WI38 (cell line): ENCODE measurements around the gene SS18L1.
"Not testable (repeated sequence)": the region's sequence is repeated elsewhere in the genome, so short reads cannot be mapped to it uniquely, and the experiment has no call there.

Experiments
- H3K4me3 ChIP-seq: 2 replicates; pipeline ENCODE4 v1.5.1; 2011; ENCODE audit warnings: low read depth, mild to moderate bottlenecking, control low read depth, low read length
- TF ChIP-seq, protein P1 (sequence below): IDR thresholded peaks from 2 replicates; pipeline ENCODE4 v1.5.1; 2012; ENCODE audit warnings: low read depth, mild to moderate bottlenecking, control low read depth, low read length

SS18L1 gene

GRCh38 chr20:62104791-62105345, 38.7 kb upstream of the SS18L1 start:
- TF ChIP-seq, protein P1, sequence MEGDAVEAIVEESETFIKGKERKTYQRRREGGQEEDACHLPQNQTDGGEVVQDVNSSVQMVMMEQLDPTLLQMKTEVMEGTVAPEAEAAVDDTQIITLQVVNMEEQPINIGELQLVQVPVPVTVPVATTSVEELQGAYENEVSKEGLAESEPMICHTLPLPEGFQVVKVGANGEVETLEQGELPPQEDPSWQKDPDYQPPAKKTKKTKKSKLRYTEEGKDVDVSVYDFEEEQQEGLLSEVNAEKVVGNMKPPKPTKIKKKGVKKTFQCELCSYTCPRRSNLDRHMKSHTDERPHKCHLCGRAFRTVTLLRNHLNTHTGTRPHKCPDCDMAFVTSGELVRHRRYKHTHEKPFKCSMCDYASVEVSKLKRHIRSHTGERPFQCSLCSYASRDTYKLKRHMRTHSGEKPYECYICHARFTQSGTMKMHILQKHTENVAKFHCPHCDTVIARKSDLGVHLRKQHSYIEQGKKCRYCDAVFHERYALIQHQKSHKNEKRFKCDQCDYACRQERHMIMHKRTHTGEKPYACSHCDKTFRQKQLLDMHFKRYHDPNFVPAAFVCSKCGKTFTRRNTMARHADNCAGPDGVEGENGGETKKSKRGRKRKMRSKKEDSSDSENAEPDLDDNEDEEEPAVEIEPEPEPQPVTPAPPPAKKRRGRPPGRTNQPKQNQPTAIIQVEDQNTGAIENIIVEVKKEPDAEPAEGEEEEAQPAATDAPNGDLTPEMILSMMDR: no peak
- no peak overlapping the region for H3K4me3 ChIP-seq

- TF ChIP-seq, protein P1: no peak
- H3K4me3 ChIP-seq: no peak overlapping the region
These were observed 38.0 kb upstream of the SS18L1 start for GRCh38 chr20:62105592-62105991.

DNA sequence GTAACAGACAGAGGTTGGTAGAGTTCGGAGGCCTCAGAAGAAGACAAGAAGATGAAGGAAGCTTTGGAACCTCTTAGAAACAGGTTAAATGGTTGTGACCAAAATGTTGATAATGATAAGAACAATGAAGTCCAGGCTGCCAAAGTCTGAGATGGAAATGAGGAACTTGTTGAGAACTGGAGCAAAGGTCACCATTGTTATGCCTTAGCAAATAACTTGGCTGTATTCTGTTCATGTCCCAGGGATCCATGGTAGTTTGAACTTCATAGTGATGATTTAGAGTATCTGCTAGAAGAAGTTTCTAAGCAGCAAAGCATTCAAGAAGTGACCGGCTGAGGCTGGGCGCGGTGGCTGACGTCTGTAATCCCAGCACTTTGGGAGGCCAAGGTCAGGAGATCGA, 32.4 kb upstream of the SS18L1 start:
- no peak overlapping the region for H3K4me3 ChIP-seq
- TF ChIP-seq, protein P1: no peak

GRCh38 chr20:62112368-62112767, 31.2 kb upstream of the SS18L1 start:
- TF ChIP-seq, protein P1: no peak
- no peak overlapping the region for H3K4me3 ChIP-seq

DNA sequence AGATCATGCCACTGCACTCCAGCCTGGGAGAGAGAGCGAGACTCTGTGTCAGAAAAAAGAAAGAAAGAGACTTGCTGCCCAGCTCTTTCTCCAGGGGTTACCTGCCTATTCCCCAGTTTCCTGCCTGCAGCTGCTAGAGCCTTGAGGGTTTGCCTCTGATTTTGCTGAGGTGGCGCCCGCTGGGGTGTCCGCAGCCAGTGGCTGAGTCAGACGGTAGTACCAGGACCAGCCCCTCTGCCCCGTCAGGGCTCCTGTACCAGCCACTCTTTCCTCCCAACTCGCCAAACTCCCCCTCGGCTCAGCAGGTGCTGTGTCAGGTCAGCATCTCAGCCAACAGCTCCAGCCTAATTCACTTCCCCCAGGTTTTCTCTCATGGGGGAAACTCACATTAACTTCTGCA, 28.7 kb upstream of the SS18L1 start:
- TF ChIP-seq, protein P1: no peak
- no peak overlapping the region for H3K4me3 ChIP-seq

DNA sequence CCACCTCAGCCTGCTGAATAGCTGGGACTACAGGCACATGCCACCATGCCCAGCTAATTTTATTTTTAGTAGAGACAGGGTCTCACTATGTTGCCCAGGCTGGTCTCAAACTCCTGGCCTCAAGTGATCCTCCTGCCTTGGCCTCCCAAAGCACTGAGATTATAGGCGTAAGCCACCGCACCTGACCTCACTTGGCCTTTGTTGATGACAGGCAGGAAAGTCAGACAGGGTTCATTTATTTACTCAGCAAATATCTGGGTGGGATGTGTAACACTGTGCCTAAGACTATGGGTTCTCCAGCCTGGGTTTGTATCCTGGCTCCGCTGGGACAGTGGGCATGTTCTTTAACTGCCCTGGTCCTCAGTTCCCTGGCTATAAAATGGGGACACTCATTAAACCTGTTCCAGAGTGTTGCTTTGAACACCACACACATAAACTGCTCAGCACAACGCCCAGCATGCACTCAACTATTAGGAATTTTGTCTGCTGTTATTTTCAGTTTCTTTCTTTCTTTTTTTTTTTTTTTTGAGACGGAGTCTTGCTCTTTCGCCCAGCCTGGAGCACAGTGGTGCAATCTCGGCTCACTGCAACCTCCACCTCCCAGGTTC, 27.7 kb upstream of the SS18L1 start:
- H3K4me3 ChIP-seq: not testable (repeated sequence)

DNA sequence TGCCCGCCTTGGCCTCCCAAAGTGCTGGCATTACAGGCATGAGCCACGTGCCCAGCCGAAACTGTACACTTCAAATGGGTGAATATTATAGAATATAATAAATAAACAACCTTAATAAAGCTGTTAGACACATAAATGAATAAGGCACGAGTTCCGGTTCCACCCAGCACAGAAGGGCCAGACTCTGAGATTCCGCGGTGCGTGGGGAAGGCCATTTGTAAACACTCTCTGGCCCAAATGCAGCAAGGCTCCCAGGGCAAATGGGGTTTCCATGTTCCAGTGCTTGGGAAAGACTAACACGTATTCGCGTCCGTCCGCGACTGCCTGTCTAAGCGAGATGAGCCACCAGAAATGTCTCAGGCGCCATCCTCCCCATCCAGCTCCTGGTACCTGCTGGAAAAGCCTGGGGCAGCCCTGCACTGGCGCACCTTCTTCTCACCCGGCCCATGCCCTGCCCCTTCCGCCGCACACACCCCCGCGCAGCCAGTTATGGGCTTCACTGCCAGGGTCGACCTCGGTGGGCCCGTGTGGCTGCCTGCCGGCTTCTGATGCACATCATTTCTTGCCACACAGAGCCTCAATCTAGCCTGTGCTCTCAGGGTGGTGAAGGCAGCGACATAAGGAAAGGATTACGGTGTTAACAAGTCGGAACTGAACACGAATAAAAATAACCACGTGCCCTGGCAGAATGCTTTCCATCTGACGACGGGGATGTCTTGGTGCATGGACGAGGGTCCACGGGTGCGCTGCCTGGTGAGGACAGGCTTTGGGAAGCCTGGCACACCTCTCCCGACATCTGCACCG, 26.8 kb upstream of the SS18L1 start:
- TF ChIP-seq, protein P1: no peak

More for the DNA sequence above, 26.8 kb upstream of the SS18L1 start:
- no peak overlapping the region for H3K4me3 ChIP-seq
